Smooth muscle cell (in vitro differentiated cells): ENCODE measurements around the gene RLN2. TPM values are rescaled to one million over a fixed set of nuclear protein-coding genes. Genes with fewer than 3 reads are reported as not detected.

Experiments used
- DNase-seq: peaks from one replicate; lab custom pipeline; 2025; ENCODE audit not compliant: unreplicated experiment; lab: John Stamatoyannopoulos, UW
- H2AFZ ChIP-seq: fragments of 200-600 bp; sonication (generic); 2 replicates; pipeline ENCODE4 v1.6.0; 2016; ENCODE audit warnings: antibody characterized with exemption, low read depth, mild to moderate bottlenecking
- H3F3A ChIP-seq: fragments of 200-600 bp; sonication (generic); 2 replicates; pipeline ENCODE4 v1.6.0; 2017; ENCODE audit warnings: antibody characterized with exemption, low read depth
- H3K27ac ChIP-seq: fragments of 200-600 bp; sonication (generic); 2 replicates; pipeline ENCODE4 v1.5.1; 2016; ENCODE audit warnings: low read depth, mild to moderate bottlenecking
- H3K27me3 ChIP-seq: fragments of 200-600 bp; sonication (generic); 2 replicates; pipeline ENCODE4 v1.6.1; 2016; ENCODE audit warnings: low read depth, mild to moderate bottlenecking
- H3K36me3 ChIP-seq: fragments of 200-600 bp; sonication (generic); 2 replicates; pipeline ENCODE4 v1.5.1; 2016; ENCODE audit warnings: low read depth
- H3K4me1 ChIP-seq: fragments of 200-600 bp; sonication (generic); 2 replicates; pipeline ENCODE4 v1.5.1; 2016; ENCODE audit warnings: low read depth
- H3K4me2 ChIP-seq: fragments of 200-600 bp; sonication (generic); 2 replicates; pipeline ENCODE4 v1.6.0; 2016; ENCODE audit warnings: mild to moderate bottlenecking
- H3K4me3 ChIP-seq: fragments of 200-600 bp; sonication (generic); 2 replicates; pipeline ENCODE4 v1.5.1; 2016; ENCODE audit warnings: mild to moderate bottlenecking
- H3K79me2 ChIP-seq: fragments of 200-600 bp; sonication (generic); 2 replicates; pipeline ENCODE4 v1.6.0; 2016; ENCODE audit warnings: low read depth, mild to moderate bottlenecking
- H3K9ac ChIP-seq: fragments of 200-600 bp; sonication (generic); 2 replicates; pipeline ENCODE4 v1.6.0; 2016; ENCODE audit warnings: low read depth
- H3K9me3 ChIP-seq: fragments of 200-600 bp; sonication (generic); replicated peaks from 2 replicates; pipeline ENCODE4 v1.5.1; 2016; ENCODE audit warnings: low read depth
- H4K20me1 ChIP-seq: fragments of 200-600 bp; sonication (generic); 2 replicates; pipeline ENCODE4 v1.6.0; 2016; ENCODE audit warnings: low read depth
- CTCF ChIP-seq: fragments of 200-600 bp; sonication (generic); IDR thresholded peaks from 2 replicates; pipeline ENCODE4 v1.5.1; 2017; ENCODE audit warnings: borderline replicate concordance, mild to moderate bottlenecking, antibody characterized with exemption; ENCODE audit not compliant: insufficient read depth, poor library complexity, severe bottlenecking
- WGBS: methylation state at CpG from one replicate; pipeline ENCODE4 v1.1.7; 2016; ENCODE audit warnings: low lambda C conversion rate; 5-methylcytosine and 5-hydroxymethylcytosine counted together
- polyA plus RNA-seq: library from polyadenylated mRNA; unstranded; fragments of >200 nt; fragmentation: Nextera tagmentation; extraction: Ambion mirVana; gene quantifications from 2 replicates; pipeline ENCODE4 v1.2.1, GENCODE V29; 2016
- total RNA-seq: library from RNA; depleted of rRNA; stranded (reverse); fragments of >200 nt; gene quantifications from 2 replicates; pipeline ENCODE4 v1.2.3, GENCODE V29; 2014

RLN2 gene
- total and polyA plus RNA-seq, 2 experiments from 2014 or later, result 0.31 to 0.67 TPM

GRCh38 chr9:5305741-5306140 lies 1.2 kb upstream of the RLN2 start:
- no peaks in the 10 kb centered on the region for H3F3A ChIP-seq
- DNase-seq, result no peak
- no peak overlapping the region for H3K4me3 ChIP-seq
- no peaks in the 10 kb centered on the region for H3K79me2 ChIP-seq
- H3K4me2 ChIP-seq, result no peak overlapping the region
- H2AFZ ChIP-seq, result no peak overlapping the region
- no peaks in the 10 kb centered on the region for H4K20me1 ChIP-seq
- H3K36me3 ChIP-seq, result no peaks in the 10 kb centered on the region
- H3K9me3 ChIP-seq, result no peaks in the 10 kb centered on the region
- H3K27me3 ChIP-seq, result no peaks in the 10 kb centered on the region
- H3K27ac ChIP-seq, result no peak overlapping the region
- no peaks in the 10 kb centered on the region for H3K4me1 ChIP-seq
- H3K9ac ChIP-seq, result no peak overlapping the region
- no peak for TF ChIP-seq CTCF
- 65% methylated on average over 2 of the region's 2 CpGs for WGBS

GRCh38 chr9:5301544-5301943 lies 3.0 kb downstream of the RLN2 start:
- no peak overlapping the region for H3K4me3 ChIP-seq
- H3K4me2 ChIP-seq, result no peak overlapping the region
- DNase-seq, result no peak
- no peaks in the 10 kb centered on the region for H3K9me3 ChIP-seq
- H3K9ac ChIP-seq, result no peak overlapping the region
- H3K4me1 ChIP-seq, result no peaks in the 10 kb centered on the region
- H2AFZ ChIP-seq, result no peak overlapping the region
- no peak overlapping the region for H3K27ac ChIP-seq
- no peak for TF ChIP-seq CTCF
- H3K36me3 ChIP-seq, result no peaks in the 10 kb centered on the region
- H3K27me3 ChIP-seq, result no peaks in the 10 kb centered on the region
- H3K79me2 ChIP-seq, result no peaks in the 10 kb centered on the region
- WGBS, result 88% methylated on average over 4 of the region's 4 CpGs
- H3F3A ChIP-seq, result no peaks in the 10 kb centered on the region
- no peaks in the 10 kb centered on the region for H4K20me1 ChIP-seq

DNA sequence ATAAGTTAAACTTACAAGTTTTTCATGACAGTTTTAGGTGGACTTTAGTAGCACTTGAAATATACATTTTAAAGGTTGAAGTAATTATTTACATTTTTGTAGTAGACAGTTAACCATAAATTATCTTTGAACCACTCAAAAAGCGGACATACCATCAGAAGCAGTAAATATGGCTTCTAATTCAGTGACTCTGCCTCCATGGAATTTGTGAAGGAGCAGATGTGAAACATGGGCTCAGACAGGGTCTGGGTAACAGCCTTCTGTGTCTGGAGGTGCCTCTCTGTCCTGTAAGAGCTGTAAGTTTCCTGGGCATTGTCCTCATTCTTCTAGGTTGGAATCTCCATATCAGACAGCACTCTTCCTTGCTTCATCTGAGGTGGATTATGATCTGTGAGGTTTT lies 12.4 kb downstream of the RLN2 start:
- WGBS, result 89% methylated on average over 1 of the region's 1 CpG
- TF ChIP-seq CTCF, result no peak
- no peaks in the 10 kb centered on the region for H3K9me3 ChIP-seq
- no peak overlapping the region for H3K9ac ChIP-seq
- DNase-seq, result no peak
- no peaks in the 10 kb centered on the region for H3K79me2 ChIP-seq
- no peaks in the 10 kb centered on the region for H4K20me1 ChIP-seq
- H3K27ac ChIP-seq, result no peak overlapping the region
- H3K36me3 ChIP-seq, result no peaks in the 10 kb centered on the region
- no peak overlapping the region for H3K4me3 ChIP-seq
- no peaks in the 10 kb centered on the region for H3K4me1 ChIP-seq
- H3K27me3 ChIP-seq, result no peaks in the 10 kb centered on the region
- H3F3A ChIP-seq, result no peaks in the 10 kb centered on the region
- no peak overlapping the region for H2AFZ ChIP-seq
- no peak overlapping the region for H3K4me2 ChIP-seq

DNA sequence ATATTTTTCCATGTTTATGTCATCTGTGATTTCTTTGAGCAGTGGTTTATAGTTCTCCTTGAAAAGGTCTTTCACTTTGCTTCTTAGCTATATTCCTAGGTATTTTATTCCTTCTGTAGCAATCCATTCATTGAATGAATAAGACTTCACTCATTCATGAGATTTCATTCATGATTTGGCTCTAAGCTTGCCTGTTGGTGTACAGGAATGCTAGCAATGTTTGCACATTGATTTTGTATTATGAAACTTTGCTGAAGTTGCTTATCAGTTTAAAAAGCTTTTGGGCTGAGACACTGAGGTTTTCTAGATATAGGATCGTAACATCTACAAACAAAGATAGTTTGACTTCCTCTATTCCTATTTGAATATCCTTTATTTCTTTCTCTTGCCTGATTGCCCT lies 15.9 kb downstream of the RLN2 start:
- no peaks in the 10 kb centered on the region for H4K20me1 ChIP-seq
- no peaks in the 10 kb centered on the region for H3K79me2 ChIP-seq
- 54% methylated on average over 1 of the region's 1 CpG for WGBS
- no peak overlapping the region for H3K4me3 ChIP-seq
- no peak overlapping the region for H2AFZ ChIP-seq
- H3K9ac ChIP-seq, result no peak overlapping the region
- no peaks in the 10 kb centered on the region for H3F3A ChIP-seq
- H3K4me1 ChIP-seq, result no peaks in the 10 kb centered on the region
- no peak for TF ChIP-seq CTCF
- no peak for DNase-seq
- no peak overlapping the region for H3K4me2 ChIP-seq
- H3K27ac ChIP-seq, result no peak overlapping the region
- H3K27me3 ChIP-seq, result no peaks in the 10 kb centered on the region
- H3K36me3 ChIP-seq, result no peaks in the 10 kb centered on the region
- H3K9me3 ChIP-seq, result no peaks in the 10 kb centered on the region
